Measurements from ENCODE around the gene PUM1. TPM values are rescaled to one million over a fixed set of nuclear protein-coding genes. Genes with fewer than 3 reads are reported as not detected.

PUM1 gene
- total and polyA plus RNA-seq, 2 of the 4 experiments (the other 2 are of a cell fraction): 75.4 to 137 TPM

- no peak overlapping the region for H2BK20ac ChIP-seq (ENCODE audit: low read depth, low read length)
- BruUV-seq (replicated peaks): no TSS peak
- TF ChIP-seq SMC3 (IDR thresholded peaks at IDR 0.05; ENCODE audit: low read depth, low read length) (no peak), RCOR1 (IDR thresholded peaks at IDR 0.05; ENCODE audit: insufficient replicate concordance, low read length) (no peak), MXI1 (IDR thresholded peaks at IDR 0.05; ENCODE audit: borderline replicate concordance, low read depth, low read length) (no peak), CTCF (conservative IDR thresholded peaks at IDR 0.05; ENCODE audit: low read depth, low read length) (no peak), CEBPB (IDR thresholded peaks at IDR 0.05; ENCODE audit: low read depth, low read length) (no peak), BHLHE40 (IDR thresholded peaks at IDR 0.05; ENCODE audit: low read depth, low read length) (no peak), USF2 (IDR thresholded peaks at IDR 0.05; ENCODE audit: low read depth, low read length) (no peak), NFE2L2 (IDR thresholded peaks at IDR 0.05; ENCODE audit: low read depth, low read length) (no peak), CHD1 (IDR thresholded peaks at IDR 0.05; ENCODE audit: low read depth, low read length) (no peak), RFX5 (IDR thresholded peaks at IDR 0.05; ENCODE audit: low read depth, low read length) (no peak), FOS (IDR thresholded peaks at IDR 0.05; ENCODE audit: low read depth, low read length) (no peak), MAZ (IDR thresholded peaks at IDR 0.05; ENCODE audit: borderline replicate concordance, low read depth, low read length) (no peak), MAFK (IDR thresholded peaks at IDR 0.05; ENCODE audit: low read depth, low read length) (no peak), ELK1 (IDR thresholded peaks at IDR 0.05; ENCODE audit: borderline replicate concordance, low read depth, low read length) (no peak)
Observed at GRCh38 chr1:30893776-30894507, 171.6 kb downstream of the PUM1 start.

More at GRCh38 chr1:30893776-30894507, 171.6 kb downstream of the PUM1 start:
- Histone ChIP-seq H3K18ac (ENCODE audit: low read depth, low read length) (no peak overlapping the region), H4K8ac (ENCODE audit: low read depth in 2 of 2, low read length in 2 of 2) (0 out of 4 replicates have a peak overlapping the region, but pooled peaks of 1 of the 2 experiments have one; percentile 59), H3K36me3 (ENCODE audit: control insufficient read depth, insufficient read depth, low read length) (no peaks in the 10 kb centered on the region), H3K4ac (ENCODE audit: low read depth, low read length) (peak overlapping the region; percentile 10; the same call in 1 of the 2 replicates), H2BK15ac (ENCODE audit: low read depth, low read length) (no peak overlapping the region; the same call in 2 of the 3 replicates), H2AK9ac (replicated peaks; ENCODE audit: low read depth, low read length, poor library complexity) (no peak overlapping the region), H3K56ac (ENCODE audit: extremely low read depth, insufficient read depth, low read length) (no peak overlapping the region), H2AFZ (replicated peaks; ENCODE audit: low read length, poor library complexity) (no peak overlapping the region), H4K91ac (ENCODE audit: insufficient read depth, low read depth, low read length) (0 out of 2 replicates have a peak overlapping the region, but pooled peaks have one; percentile 12), H3K23ac (ENCODE audit: low read depth, low read length) (peak overlapping the region; percentile 35; the same call in 1 of the 2 replicates), H3K9ac (ENCODE audit: low read depth, low read length) (no peak overlapping the region), H3K4me2 (ENCODE audit: low read depth, low read length) (no peak overlapping the region; the same call in 1 of the 2 replicates), H4K20me1 (ENCODE audit: insufficient read depth, low read length) (peaks cover 88% of the 10 kb centered on the region), H2BK5ac (ENCODE audit: low read depth, low read length, poor library complexity, severe bottlenecking) (peak overlapping the region; percentile 70), H3K4me1 (ENCODE audit: control insufficient read depth, insufficient read depth, low read length) (peaks cover 38% of the 10 kb centered on the region), H2BK120ac (ENCODE audit: low read depth, low read length) (no peak overlapping the region), H3K9me3 (ENCODE audit: control insufficient read depth, insufficient read depth, low read length) (no peaks in the 10 kb centered on the region), H3K4me3 (ENCODE audit: insufficient read depth, low read depth, low read length) (no peak overlapping the region), H3K14ac (replicated peaks; ENCODE audit: low read depth, low read length) (0 out of 2 replicates have a peak overlapping the region, but pooled peaks have one; percentile 37), H3K79me1 (ENCODE audit: low read depth in 1 of 2, low read length in 2 of 2) (peaks cover 51 to 96% of the 10 kb centered on the region in 2 experiments), H3K9me1 (ENCODE audit: insufficient read depth, low read length) (peaks cover 43% of the 10 kb centered on the region), H4K5ac (ENCODE audit: low read depth, low read length) (peak overlapping the region; percentile 49; the same call in 1 of the 2 replicates), H3K27me3 (ENCODE audit: control insufficient read depth, insufficient read depth, low read length) (no peaks in the 10 kb centered on the region), H2AK5ac (ENCODE audit: low read depth, low read length) (peak overlapping the region; percentile 84), H3K27ac (ENCODE audit: insufficient read depth, low read length) (no peak overlapping the region)
- dilution Hi-C loops (cut with HindIII; ENCODE audit: low sequenced_read_pairs, unreplicated experiment): no loop called here
- intact Hi-C loops (cut with micrococcal nuclease): no loop called here
- DNase-seq (no peak), ATAC-seq (ENCODE audit: low read depth) (no peak)
- in situ Hi-C loops (cut with MboI; ENCODE audit: low sequenced_read_pairs): no loop called here
- 76 to 100% methylated on average over 1 to 5 of the region's 9 CpGs for WGBS, 2 experiments (ENCODE audit: extremely low coverage in 2 of 2, insufficient read length in 1 of 2)
- CTCF ChIA-PET: no interaction called here
- POLR2A ChIA-PET (ENCODE audit: unreplicated experiment): no interaction called here

Measured in IMR-90 (cell line).